SK-N-SH treated with all-trans-retinoic acid at 6 μM for 48 hours (cell line): ENCODE measurements around the gene SCFD2.
"Not testable (repeated sequence)": the region's sequence is repeated elsewhere in the genome, so short reads cannot be mapped to it uniquely, and the experiment has no call there.

Experiments
- ATAC-seq: fragments of 200-7000 bp; cut with Tn5 transposase; 3 replicates; pipeline ENCODE4 v1.9.1; 2020; ENCODE audit warnings: mild to moderate bottlenecking, moderate library complexity
- ARNTL ChIP-seq: fragments of 450-650 bp; formaldehyde crosslinking; IDR thresholded peaks from 2 replicates; pipeline ENCODE4 v1.5.0; 2020; ENCODE audit warnings: low read depth, mild to moderate bottlenecking, moderate library complexity, borderline replicate concordance
- BACH2 ChIP-seq: fragments of 250-450 bp; sonication (Bioruptor Pico); IDR thresholded peaks from 2 replicates; pipeline ENCODE4 v1.9.0; 2021; ENCODE audit warnings: mild to moderate bottlenecking, borderline replicate concordance
- CSDC2 ChIP-seq: fragments of 250-450 bp; sonication (Bioruptor Pico); IDR thresholded peaks from 2 replicates; pipeline ENCODE4 v1.5.0; 2020; ENCODE audit warnings: mild to moderate bottlenecking, moderate library complexity
- ESRRG ChIP-seq: fragments of 250-450 bp; sonication (Bioruptor Pico); IDR thresholded peaks from 2 replicates; pipeline ENCODE4 v1.6.1; 2021; ENCODE audit warnings: mild to moderate bottlenecking
- GLIS3 ChIP-seq: fragments of 250-450 bp; sonication (Bioruptor Pico); IDR thresholded peaks from 2 replicates; pipeline ENCODE4 v1.5.0; 2020; ENCODE audit warnings: mild to moderate bottlenecking, moderate library complexity
- ISL1 ChIP-seq: fragments of 250-450 bp; sonication (Bioruptor Pico); IDR thresholded peaks from 2 replicates; pipeline ENCODE4 v2.1.2; 2022; ENCODE audit warnings: mild to moderate bottlenecking, moderate library complexity
- OSR1 ChIP-seq: fragments of 250-450 bp; sonication (Bioruptor Pico); IDR thresholded peaks from 2 replicates; pipeline ENCODE4 v1.8.0; 2022; ENCODE audit warnings: moderate library complexity, mild to moderate bottlenecking, inconsistent platforms
- RARB ChIP-seq: fragments of 250-450 bp; sonication (Bioruptor Pico); IDR thresholded peaks from 2 replicates; pipeline ENCODE4 v1.8.0; 2021; ENCODE audit warnings: mild to moderate bottlenecking, moderate library complexity
- SNAI2 ChIP-seq: fragments of 250-450 bp; sonication (Bioruptor Pico); IDR thresholded peaks from 2 replicates; pipeline ENCODE4 v1.5.0; 2020; ENCODE audit warnings: mild to moderate bottlenecking, moderate library complexity
- TCF4 ChIP-seq: fragments of 250-450 bp; sonication (Bioruptor Pico); IDR thresholded peaks from 2 replicates; pipeline ENCODE4 v1.8.0; 2021; ENCODE audit warnings: mild to moderate bottlenecking, moderate library complexity, borderline replicate concordance
- TOX ChIP-seq: fragments of 250-450 bp; sonication (Bioruptor Pico); IDR thresholded peaks from 2 replicates; pipeline ENCODE4 v1.8.0; 2021; ENCODE audit warnings: mild to moderate bottlenecking, moderate library complexity, borderline replicate concordance
- ZC3H10 ChIP-seq: fragments of 250-450 bp; sonication (Bioruptor Pico); IDR thresholded peaks from 2 replicates; pipeline ENCODE4 v1.5.1; 2021; ENCODE audit warnings: mild to moderate bottlenecking, moderate library complexity
- ZFP30 ChIP-seq: fragments of 450-650 bp; formaldehyde crosslinking; IDR thresholded peaks from 2 replicates; pipeline ENCODE4 v1.5.0; 2022; ENCODE audit warnings: mild to moderate bottlenecking, moderate library complexity
- ZNF565 ChIP-seq: fragments of 450-650 bp; formaldehyde crosslinking; conservative IDR thresholded peaks from 2 replicates; pipeline ENCODE4 v1.5.0; 2020; ENCODE audit warnings: low read depth, mild to moderate bottlenecking, moderate library complexity
- ZNF70 ChIP-seq: fragments of 450-650 bp; formaldehyde crosslinking; IDR thresholded peaks from 2 replicates; pipeline ENCODE4 v1.5.0; 2020; ENCODE audit warnings: mild to moderate bottlenecking, moderate library complexity
- ZNF8 ChIP-seq: fragments of 450-650 bp; formaldehyde crosslinking; IDR thresholded peaks from 2 replicates; pipeline ENCODE4 v1.5.0; 2020; ENCODE audit warnings: mild to moderate bottlenecking, moderate library complexity
- TF ChIP-seq, protein P1 (sequence below): fragments of 250-450 bp; sonication (Bioruptor Pico); IDR thresholded peaks from 2 replicates; pipeline ENCODE4 v1.8.0; 2021; ENCODE audit warnings: low read depth, mild to moderate bottlenecking, moderate library complexity, borderline replicate concordance
- TF ChIP-seq, protein P2 (sequence below): fragments of 250-450 bp; sonication (Bioruptor Pico); IDR thresholded peaks from 2 replicates; pipeline ENCODE4 v1.8.0; 2020; ENCODE audit warnings: mild to moderate bottlenecking, moderate library complexity, borderline replicate concordance
- TF ChIP-seq, protein P3 (sequence below): fragments of 250-450 bp; sonication (Bioruptor Pico); IDR thresholded peaks from 2 replicates; pipeline ENCODE4 v1.5.0; 2020; ENCODE audit warnings: mild to moderate bottlenecking, moderate library complexity
- TF ChIP-seq, protein P4 (sequence below): fragments of 250-450 bp; sonication (Bioruptor Pico); IDR thresholded peaks from 2 replicates; pipeline ENCODE4 v1.5.1; 2021; ENCODE audit warnings: mild to moderate bottlenecking, moderate library complexity

Gene SCFD2

DNA sequence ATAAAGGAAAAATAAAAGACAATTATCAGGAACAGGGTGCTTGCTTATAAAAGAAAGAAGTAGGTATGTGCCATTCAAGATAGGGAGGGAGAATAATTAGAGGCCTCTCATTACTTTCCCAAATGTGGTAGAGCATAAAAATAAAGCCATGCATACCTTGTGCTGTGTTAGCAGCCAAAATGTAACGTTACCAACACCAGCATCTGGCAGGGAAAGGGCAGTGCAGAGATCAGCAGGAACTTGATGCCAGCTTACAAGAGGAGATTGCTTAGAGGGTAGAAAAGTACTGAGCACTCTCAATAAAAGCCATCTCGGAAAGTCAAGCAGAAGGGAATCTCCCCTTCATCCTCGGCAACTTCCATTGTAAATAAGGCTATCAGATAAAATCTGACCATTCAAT, 308.2 kb downstream of the SCFD2 start:
- TF ChIP-seq ZNF565 (CRISPR knock-in tag) = no peak
- no peak for TF ChIP-seq CSDC2 (CRISPR knock-in tag)
- TF ChIP-seq RARB (CRISPR knock-in tag) = no peak
- TF ChIP-seq TOX (CRISPR knock-in tag) = no peak
- TF ChIP-seq, protein P1, sequence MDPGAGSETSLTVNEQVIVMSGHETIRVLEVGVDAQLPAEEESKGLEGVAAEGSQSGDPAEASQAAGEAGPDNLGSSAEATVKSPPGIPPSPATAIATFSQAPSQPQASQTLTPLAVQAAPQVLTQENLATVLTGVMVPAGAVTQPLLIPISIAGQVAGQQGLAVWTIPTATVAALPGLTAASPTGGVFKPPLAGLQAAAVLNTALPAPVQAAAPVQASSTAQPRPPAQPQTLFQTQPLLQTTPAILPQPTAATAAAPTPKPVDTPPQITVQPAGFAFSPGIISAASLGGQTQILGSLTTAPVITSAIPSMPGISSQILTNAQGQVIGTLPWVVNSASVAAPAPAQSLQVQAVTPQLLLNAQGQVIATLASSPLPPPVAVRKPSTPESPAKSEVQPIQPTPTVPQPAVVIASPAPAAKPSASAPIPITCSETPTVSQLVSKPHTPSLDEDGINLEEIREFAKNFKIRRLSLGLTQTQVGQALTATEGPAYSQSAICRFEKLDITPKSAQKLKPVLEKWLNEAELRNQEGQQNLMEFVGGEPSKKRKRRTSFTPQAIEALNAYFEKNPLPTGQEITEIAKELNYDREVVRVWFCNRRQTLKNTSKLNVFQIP (CRISPR knock-in tag) = no peak
- no peak for TF ChIP-seq GLIS3 (CRISPR knock-in tag)
- no peak for TF ChIP-seq SNAI2
- no peak for TF ChIP-seq ARNTL (CRISPR knock-in tag)
- TF ChIP-seq ZNF70 = no peak
- TF ChIP-seq, protein P2, sequence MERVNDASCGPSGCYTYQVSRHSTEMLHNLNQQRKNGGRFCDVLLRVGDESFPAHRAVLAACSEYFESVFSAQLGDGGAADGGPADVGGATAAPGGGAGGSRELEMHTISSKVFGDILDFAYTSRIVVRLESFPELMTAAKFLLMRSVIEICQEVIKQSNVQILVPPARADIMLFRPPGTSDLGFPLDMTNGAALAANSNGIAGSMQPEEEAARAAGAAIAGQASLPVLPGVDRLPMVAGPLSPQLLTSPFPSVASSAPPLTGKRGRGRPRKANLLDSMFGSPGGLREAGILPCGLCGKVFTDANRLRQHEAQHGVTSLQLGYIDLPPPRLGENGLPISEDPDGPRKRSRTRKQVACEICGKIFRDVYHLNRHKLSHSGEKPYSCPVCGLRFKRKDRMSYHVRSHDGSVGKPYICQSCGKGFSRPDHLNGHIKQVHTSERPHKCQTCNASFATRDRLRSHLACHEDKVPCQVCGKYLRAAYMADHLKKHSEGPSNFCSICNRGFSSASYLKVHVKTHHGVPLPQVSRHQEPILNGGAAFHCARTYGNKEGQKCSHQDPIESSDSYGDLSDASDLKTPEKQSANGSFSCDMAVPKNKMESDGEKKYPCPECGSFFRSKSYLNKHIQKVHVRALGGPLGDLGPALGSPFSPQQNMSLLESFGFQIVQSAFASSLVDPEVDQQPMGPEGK (CRISPR knock-in tag) = no peak
- TF ChIP-seq ISL1 (CRISPR knock-in tag) = no peak

DNA sequence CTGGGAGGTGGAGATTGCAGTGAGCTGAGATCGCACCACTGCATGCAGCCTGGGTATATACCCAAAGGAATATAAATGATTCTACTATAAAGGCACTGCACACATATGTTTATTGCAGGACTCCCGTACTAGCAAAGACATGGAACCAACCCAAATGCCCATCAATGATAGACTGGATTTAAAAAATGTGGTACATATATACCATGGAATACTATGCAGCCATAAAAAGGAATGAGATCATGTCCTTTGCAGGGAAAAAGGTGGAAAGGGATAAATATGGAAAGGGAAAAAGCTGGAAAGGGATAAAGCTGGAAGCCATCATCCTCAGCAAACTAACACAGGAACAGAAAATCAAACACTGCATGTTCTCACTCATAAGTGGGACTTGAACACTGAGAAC, 308.8 kb downstream of the SCFD2 start:
- not testable (repeated sequence) for ATAC-seq
- peak; percentile 77 for TF ChIP-seq ZNF8 (CRISPR knock-in tag)
- TF ChIP-seq, all 23 proteins: peak for 1; not testable (repeated sequence) for 22

More for the DNA sequence above, 308.2 kb downstream of the SCFD2 start:
- no peak for ATAC-seq

- TF ChIP-seq ZNF565 (CRISPR knock-in tag) (no peak), SNAI2 (no peak), CSDC2 (CRISPR knock-in tag) (no peak), BACH2 (CRISPR knock-in tag) (no peak), ZNF8 (CRISPR knock-in tag) (no peak), TCF4 (no peak), ZC3H10 (no peak), ZFP30 (no peak)
- TF ChIP-seq, protein P3, sequence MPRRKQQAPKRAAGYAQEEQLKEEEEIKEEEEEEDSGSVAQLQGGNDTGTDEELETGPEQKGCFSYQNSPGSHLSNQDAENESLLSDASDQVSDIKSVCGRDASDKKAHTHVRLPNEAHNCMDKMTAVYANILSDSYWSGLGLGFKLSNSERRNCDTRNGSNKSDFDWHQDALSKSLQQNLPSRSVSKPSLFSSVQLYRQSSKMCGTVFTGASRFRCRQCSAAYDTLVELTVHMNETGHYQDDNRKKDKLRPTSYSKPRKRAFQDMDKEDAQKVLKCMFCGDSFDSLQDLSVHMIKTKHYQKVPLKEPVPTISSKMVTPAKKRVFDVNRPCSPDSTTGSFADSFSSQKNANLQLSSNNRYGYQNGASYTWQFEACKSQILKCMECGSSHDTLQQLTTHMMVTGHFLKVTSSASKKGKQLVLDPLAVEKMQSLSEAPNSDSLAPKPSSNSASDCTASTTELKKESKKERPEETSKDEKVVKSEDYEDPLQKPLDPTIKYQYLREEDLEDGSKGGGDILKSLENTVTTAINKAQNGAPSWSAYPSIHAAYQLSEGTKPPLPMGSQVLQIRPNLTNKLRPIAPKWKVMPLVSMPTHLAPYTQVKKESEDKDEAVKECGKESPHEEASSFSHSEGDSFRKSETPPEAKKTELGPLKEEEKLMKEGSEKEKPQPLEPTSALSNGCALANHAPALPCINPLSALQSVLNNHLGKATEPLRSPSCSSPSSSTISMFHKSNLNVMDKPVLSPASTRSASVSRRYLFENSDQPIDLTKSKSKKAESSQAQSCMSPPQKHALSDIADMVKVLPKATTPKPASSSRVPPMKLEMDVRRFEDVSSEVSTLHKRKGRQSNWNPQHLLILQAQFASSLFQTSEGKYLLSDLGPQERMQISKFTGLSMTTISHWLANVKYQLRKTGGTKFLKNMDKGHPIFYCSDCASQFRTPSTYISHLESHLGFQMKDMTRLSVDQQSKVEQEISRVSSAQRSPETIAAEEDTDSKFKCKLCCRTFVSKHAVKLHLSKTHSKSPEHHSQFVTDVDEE (CRISPR knock-in tag) = no peak
- TF ChIP-seq, protein P4, sequence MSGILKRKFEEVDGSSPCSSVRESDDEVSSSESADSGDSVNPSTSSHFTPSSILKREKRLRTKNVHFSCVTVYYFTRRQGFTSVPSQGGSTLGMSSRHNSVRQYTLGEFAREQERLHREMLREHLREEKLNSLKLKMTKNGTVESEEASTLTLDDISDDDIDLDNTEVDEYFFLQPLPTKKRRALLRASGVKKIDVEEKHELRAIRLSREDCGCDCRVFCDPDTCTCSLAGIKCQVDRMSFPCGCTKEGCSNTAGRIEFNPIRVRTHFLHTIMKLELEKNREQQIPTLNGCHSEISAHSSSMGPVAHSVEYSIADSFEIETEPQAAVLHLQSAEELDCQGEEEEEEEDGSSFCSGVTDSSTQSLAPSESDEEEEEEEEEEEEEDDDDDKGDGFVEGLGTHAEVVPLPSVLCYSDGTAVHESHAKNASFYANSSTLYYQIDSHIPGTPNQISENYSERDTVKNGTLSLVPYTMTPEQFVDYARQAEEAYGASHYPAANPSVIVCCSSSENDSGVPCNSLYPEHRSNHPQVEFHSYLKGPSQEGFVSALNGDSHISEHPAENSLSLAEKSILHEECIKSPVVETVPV (CRISPR knock-in tag) = no peak
- no peak; the same call in 2 of the 3 replicates for ATAC-seq
Measured at GRCh38 chr4:53055716-53056403, 310.0 kb downstream of the SCFD2 start.

- ATAC-seq = peak; percentile 46
- TF ChIP-seq OSR1 (CRISPR knock-in tag) = no peak
- TF ChIP-seq ESRRG (CRISPR knock-in tag) = no peak
- TF ChIP-seq ZC3H10 = no peak
- no peak for TF ChIP-seq ARNTL (CRISPR knock-in tag)
- TF ChIP-seq, protein P1 (CRISPR knock-in tag) = no peak
- TF ChIP-seq, all 23 proteins: peak for 0
Measured at GRCh38 chr4:53055274-53055673, 310.6 kb downstream of the SCFD2 start.
